Measurements from ENCODE around the gene NPRL2. TPM values are rescaled to one million over a fixed set of nuclear protein-coding genes. Genes with fewer than 3 reads are reported as not detected.

The NPRL2 gene
- total RNA-seq, result 10 to 100 TPM; 34.0 to 46.9 (median 37.0) TPM

- peaks cover 56% of the 10 kb centered on the region for H3K4me1 Mint-ChIP-seq (ENCODE audit: low read depth)
- DNase-seq (peak; percentile 99), ATAC-seq (peak; percentile 91 to 92)
- no peaks in the 10 kb centered on the region for H3K9me3 Mint-ChIP-seq
- H3K4me3 Mint-ChIP-seq, result peak within 1 kb of the TSS; percentile 94
- H3K27me3 Mint-ChIP-seq (ENCODE audit: low read depth), result no peaks in the 10 kb centered on the region
- peaks cover 27% of the 10 kb centered on the region for H3K36me3 Mint-ChIP-seq (ENCODE audit: insufficient read depth)
Observed at GRCh38 chr3:50350527-50351322, at the start of gene NPRL2, which contains the start of gene CYB561D2. NPRL2 (minus strand) TSS chr3:50350775; CDS start chr3:50350652, 123 bp downstream. CYB561D2 (plus strand) TSS chr3:50350862; CDS start chr3:50351434, 572 bp downstream.

- peaks cover 2% of the 10 kb centered on the region for H3K4me1 Mint-ChIP-seq (ENCODE audit: low read depth)
- H3K27me3 Mint-ChIP-seq (ENCODE audit: low read depth), result peaks cover 1% of the 10 kb centered on the region
- no peak for DNase-seq
- no peaks in the 10 kb centered on the region for H3K9me3 Mint-ChIP-seq
- no peaks in the 10 kb centered on the region for H3K36me3 Mint-ChIP-seq (ENCODE audit: insufficient read depth)
- ATAC-seq, result no peak
- no peak overlapping the region for H3K4me3 Mint-ChIP-seq
Observed at GRCh38 chr3:50396502-50396901, 45.9 kb upstream of the NPRL2 start.

- no peak for DNase-seq
- H3K4me3 Mint-ChIP-seq, result no peak overlapping the region
- H3K36me3 Mint-ChIP-seq (ENCODE audit: insufficient read depth), result no peaks in the 10 kb centered on the region
- H3K9me3 Mint-ChIP-seq, result no peaks in the 10 kb centered on the region
- ATAC-seq, result no peak
- H3K27me3 Mint-ChIP-seq (ENCODE audit: low read depth), result no peaks in the 10 kb centered on the region
- H3K4me1 Mint-ChIP-seq (ENCODE audit: low read depth), result peaks cover 2% of the 10 kb centered on the region
Observed at GRCh38 chr3:50395070-50395860, 44.7 kb upstream of the NPRL2 start.

- Mint-ChIP-seq H3K9me3 (no peaks in the 10 kb centered on the region), H3K36me3 (ENCODE audit: insufficient read depth) (no peaks in the 10 kb centered on the region), H3K27me3 (ENCODE audit: low read depth) (no peaks in the 10 kb centered on the region), H3K4me3 (no peak overlapping the region), H3K4me1 (ENCODE audit: low read depth) (peaks cover 2% of the 10 kb centered on the region)
- ATAC-seq (no peak), DNase-seq (no peak)
Observed at GRCh38 chr3:50393061-50393460, 42.5 kb upstream of the NPRL2 start.

- peaks cover 2% of the 10 kb centered on the region for H3K4me1 Mint-ChIP-seq (ENCODE audit: low read depth)
- no peaks in the 10 kb centered on the region for H3K27me3 Mint-ChIP-seq (ENCODE audit: low read depth)
- ATAC-seq (no peak), DNase-seq (no peak)
- no peaks in the 10 kb centered on the region for H3K36me3 Mint-ChIP-seq (ENCODE audit: insufficient read depth)
- H3K9me3 Mint-ChIP-seq, result no peaks in the 10 kb centered on the region
- no peak overlapping the region for H3K4me3 Mint-ChIP-seq
Observed at GRCh38 chr3:50392101-50392715, 41.6 kb upstream of the NPRL2 start.

GRCh38 chr3:50390508-50391224 is 40.1 kb upstream of the NPRL2 start:
- Mint-ChIP-seq H3K4me3 (no peak overlapping the region), H3K27me3 (ENCODE audit: low read depth) (no peaks in the 10 kb centered on the region), H3K36me3 (ENCODE audit: insufficient read depth) (no peaks in the 10 kb centered on the region), H3K4me1 (ENCODE audit: low read depth) (peaks cover 2% of the 10 kb centered on the region), H3K9me3 (no peaks in the 10 kb centered on the region)
- DNase-seq (no peak), ATAC-seq (no peak)

GRCh38 chr3:50389414-50389767 is 38.8 kb upstream of the NPRL2 start:
- DNase-seq (no peak), ATAC-seq (no peak)
- H3K36me3 Mint-ChIP-seq (ENCODE audit: insufficient read depth), result no peaks in the 10 kb centered on the region
- H3K9me3 Mint-ChIP-seq, result no peaks in the 10 kb centered on the region
- H3K27me3 Mint-ChIP-seq (ENCODE audit: low read depth), result no peaks in the 10 kb centered on the region
- H3K4me3 Mint-ChIP-seq, result no peak overlapping the region
- H3K4me1 Mint-ChIP-seq (ENCODE audit: low read depth), result peaks cover 2% of the 10 kb centered on the region

- H3K27me3 Mint-ChIP-seq (ENCODE audit: low read depth), result no peaks in the 10 kb centered on the region
- no peaks in the 10 kb centered on the region for H3K36me3 Mint-ChIP-seq (ENCODE audit: insufficient read depth)
- DNase-seq (no peak), ATAC-seq (no peak)
- H3K4me1 Mint-ChIP-seq (ENCODE audit: low read depth), result peaks cover 2% of the 10 kb centered on the region
- no peak overlapping the region for H3K4me3 Mint-ChIP-seq
- H3K9me3 Mint-ChIP-seq, result no peaks in the 10 kb centered on the region
Observed at GRCh38 chr3:50388720-50389413, 38.3 kb upstream of the NPRL2 start.

GRCh38 chr3:50388016-50388719 is 37.6 kb upstream of the NPRL2 start:
- no peak overlapping the region for H3K4me3 Mint-ChIP-seq
- H3K9me3 Mint-ChIP-seq, result no peaks in the 10 kb centered on the region
- DNase-seq, result no peak

GRCh38 chr3:50385754-50386153 is 35.2 kb upstream of the NPRL2 start:
- H3K36me3 Mint-ChIP-seq (ENCODE audit: insufficient read depth), result no peaks in the 10 kb centered on the region
- no peak for DNase-seq

More at GRCh38 chr3:50388016-50388719, 37.6 kb upstream of the NPRL2 start:
- ATAC-seq, result no peak
- Mint-ChIP-seq H3K4me1 (ENCODE audit: low read depth) (peaks cover 2% of the 10 kb centered on the region), H3K36me3 (ENCODE audit: insufficient read depth) (no peaks in the 10 kb centered on the region), H3K27me3 (ENCODE audit: low read depth) (no peaks in the 10 kb centered on the region)

GRCh38 chr3:50383750-50384149 is 33.2 kb upstream of the NPRL2 start:
- Mint-ChIP-seq H3K36me3 (ENCODE audit: insufficient read depth) (no peaks in the 10 kb centered on the region), H3K4me3 (no peak overlapping the region), H3K27me3 (ENCODE audit: low read depth) (no peaks in the 10 kb centered on the region), H3K9me3 (no peaks in the 10 kb centered on the region), H3K4me1 (ENCODE audit: low read depth) (no peaks in the 10 kb centered on the region)
- ATAC-seq (no peak), DNase-seq (no peak)

More at GRCh38 chr3:50385754-50386153, 35.2 kb upstream of the NPRL2 start:
- ATAC-seq, result no peak
- H3K27me3 Mint-ChIP-seq (ENCODE audit: low read depth), result no peaks in the 10 kb centered on the region
- H3K4me1 Mint-ChIP-seq (ENCODE audit: low read depth), result no peaks in the 10 kb centered on the region
- no peak overlapping the region for H3K4me3 Mint-ChIP-seq
- H3K9me3 Mint-ChIP-seq, result no peaks in the 10 kb centered on the region

- no peaks in the 10 kb centered on the region for H3K9me3 Mint-ChIP-seq
- H3K4me1 Mint-ChIP-seq (ENCODE audit: low read depth), result no peaks in the 10 kb centered on the region
- no peak for DNase-seq
- ATAC-seq, result no peak
- H3K36me3 Mint-ChIP-seq (ENCODE audit: insufficient read depth), result no peaks in the 10 kb centered on the region
- no peak overlapping the region for H3K4me3 Mint-ChIP-seq
- H3K27me3 Mint-ChIP-seq (ENCODE audit: low read depth), result no peaks in the 10 kb centered on the region
Observed at GRCh38 chr3:50382722-50383121, 32.1 kb upstream of the NPRL2 start.

- Mint-ChIP-seq H3K4me3 (no peak overlapping the region), H3K9me3 (no peaks in the 10 kb centered on the region), H3K36me3 (ENCODE audit: insufficient read depth) (no peaks in the 10 kb centered on the region), H3K4me1 (ENCODE audit: low read depth) (no peaks in the 10 kb centered on the region), H3K27me3 (ENCODE audit: low read depth) (no peaks in the 10 kb centered on the region)
- DNase-seq (no peak), ATAC-seq (no peak)
Observed at GRCh38 chr3:50381383-50381782, 30.8 kb upstream of the NPRL2 start.
